NAMALWA (cell line): ENCODE data around the gene C18orf63.
"Not testable (repeated sequence)": the region's sequence is repeated elsewhere in the genome, so short reads cannot be mapped to it uniquely, and the experiment has no call there.

Experiments used
- DNase-seq: peaks from one replicate; pipeline ENCODE4 v3.0.0-alpha.2; 2015; ENCODE audit warnings: low spot score

Gene C18orf63

DNA sequence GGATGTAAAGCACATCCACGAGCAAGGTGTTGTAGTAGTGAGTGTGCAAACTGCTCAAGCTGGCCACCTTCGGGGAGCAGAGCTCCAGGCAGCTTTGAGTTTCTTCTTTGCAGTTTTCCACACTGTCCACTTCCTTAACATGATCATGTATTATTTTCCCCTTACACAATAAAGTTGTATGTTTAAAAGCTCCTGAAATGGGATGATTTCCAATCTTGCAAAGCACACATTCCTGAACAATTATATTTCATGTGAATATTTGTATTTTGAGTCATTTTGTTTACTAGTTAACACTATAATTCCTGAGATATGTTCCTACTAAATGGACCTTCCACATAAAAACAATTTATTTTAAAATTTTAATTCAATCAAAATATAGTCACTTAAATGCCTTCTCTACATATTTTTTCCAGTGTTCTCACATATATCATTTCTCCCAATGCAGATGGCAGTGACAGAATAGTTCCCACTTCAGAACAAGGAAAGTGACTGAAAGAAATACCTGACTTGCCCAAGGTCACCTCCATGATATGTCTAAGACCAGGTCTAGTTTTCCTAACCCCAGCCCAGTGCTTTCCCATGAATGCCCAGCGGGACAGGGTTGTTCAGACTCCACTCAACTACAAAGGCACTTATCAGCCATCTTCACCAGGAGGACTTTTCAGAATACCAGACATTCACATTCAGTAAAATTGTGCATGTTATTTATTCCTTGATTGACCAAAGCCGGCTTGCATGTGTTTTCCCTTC lies 29.4 kb upstream of the C18orf63 start:
- no peak for DNase-seq

DNA sequence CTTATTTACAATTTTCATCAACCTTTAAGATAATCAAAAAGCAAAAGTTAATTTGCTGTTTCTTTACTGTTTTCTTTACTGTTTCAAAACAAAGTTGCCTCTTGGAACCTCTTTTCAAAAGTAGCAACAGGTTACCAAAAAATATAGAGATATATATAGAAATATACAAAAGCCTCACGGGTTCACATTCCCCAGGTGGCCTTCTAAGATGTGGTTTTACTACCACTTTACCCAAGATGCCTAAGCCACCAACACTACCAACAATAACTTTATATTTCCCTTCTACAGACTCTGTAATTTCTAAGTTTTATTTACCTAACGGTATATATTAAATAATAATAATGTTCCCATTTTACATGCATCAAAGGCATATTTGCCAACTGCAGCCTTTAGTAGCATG lies 28.8 kb upstream of the C18orf63 start:
- no peak for DNase-seq

DNA sequence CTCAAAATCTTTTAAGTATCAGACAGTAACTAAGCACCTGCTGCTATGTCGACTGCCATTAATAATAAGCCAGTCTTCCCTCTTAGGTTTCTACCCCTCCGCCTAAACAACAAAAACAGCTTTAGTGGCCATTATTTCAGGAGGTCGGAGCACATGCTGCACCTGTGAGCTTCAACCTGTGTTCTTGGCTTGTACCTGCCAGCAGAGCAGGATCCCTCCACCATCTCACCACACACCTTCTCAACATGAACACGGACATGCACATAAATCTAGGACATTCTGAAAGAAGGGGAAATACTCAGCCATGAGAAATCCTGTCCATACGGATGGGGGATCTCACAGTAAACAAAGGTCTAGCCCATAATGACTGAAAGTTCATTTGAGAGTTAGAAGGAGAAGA lies 27.6 kb upstream of the C18orf63 start:
- no peak for DNase-seq

DNA sequence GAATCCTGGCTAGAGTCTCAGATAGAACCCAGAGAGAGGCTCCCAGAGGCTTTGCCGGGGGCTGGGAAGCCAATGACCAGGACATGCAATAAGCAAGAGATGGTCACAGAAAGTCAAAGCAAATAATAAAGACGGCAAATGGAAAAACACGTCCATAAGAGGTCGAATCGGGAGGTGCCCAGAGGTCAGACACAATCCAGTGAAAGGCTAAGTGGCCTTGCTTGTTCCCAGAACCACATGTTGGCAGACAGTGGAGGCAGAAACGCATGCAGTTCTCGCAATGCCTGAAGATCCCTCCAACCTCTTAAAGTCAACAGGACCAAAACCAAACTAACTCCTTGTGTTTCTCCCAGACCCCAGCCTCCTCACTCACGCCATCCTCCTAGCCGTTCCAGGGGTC lies 26.9 kb upstream of the C18orf63 start:
- DNase-seq: no peak

DNA sequence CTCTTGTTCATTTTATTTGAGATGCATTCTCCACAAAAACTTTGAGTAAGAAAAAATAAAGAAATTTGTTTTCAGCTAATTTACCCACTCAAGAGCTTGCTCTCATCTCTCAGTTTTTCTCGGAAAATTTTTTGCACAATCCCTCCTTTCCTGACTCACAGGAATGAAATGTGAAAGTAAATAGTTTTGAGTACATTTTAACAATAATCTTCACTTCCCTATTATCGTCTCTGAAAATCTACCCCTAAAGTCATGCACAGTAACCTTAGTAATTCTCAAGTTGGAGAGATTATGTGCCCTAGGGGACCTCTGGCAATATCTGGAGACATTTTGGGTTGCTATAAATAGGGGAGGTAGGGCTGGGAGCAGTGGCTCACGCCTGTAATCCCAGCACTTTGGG lies 26.5 kb upstream of the C18orf63 start:
- no peak for DNase-seq

DNA sequence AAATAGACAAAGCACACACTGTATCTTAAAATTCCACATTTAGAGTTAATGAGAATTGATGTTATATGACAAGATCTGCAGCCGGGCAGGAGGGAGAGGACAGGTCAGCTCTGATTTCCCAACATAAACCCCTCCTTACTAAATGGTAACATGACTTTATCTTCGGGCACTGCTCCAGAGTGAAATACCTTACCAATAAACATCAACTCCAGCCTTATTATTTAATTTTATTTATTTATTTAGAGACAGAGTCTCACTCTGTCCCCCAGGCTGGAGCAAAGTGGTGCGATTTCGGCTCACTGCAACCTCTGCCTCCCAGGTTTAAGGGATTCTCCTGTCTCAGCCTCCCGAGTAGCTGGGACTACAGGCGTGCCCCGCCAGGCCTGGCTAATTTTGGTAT lies 25.6 kb upstream of the C18orf63 start:
- DNase-seq: no peak

DNA sequence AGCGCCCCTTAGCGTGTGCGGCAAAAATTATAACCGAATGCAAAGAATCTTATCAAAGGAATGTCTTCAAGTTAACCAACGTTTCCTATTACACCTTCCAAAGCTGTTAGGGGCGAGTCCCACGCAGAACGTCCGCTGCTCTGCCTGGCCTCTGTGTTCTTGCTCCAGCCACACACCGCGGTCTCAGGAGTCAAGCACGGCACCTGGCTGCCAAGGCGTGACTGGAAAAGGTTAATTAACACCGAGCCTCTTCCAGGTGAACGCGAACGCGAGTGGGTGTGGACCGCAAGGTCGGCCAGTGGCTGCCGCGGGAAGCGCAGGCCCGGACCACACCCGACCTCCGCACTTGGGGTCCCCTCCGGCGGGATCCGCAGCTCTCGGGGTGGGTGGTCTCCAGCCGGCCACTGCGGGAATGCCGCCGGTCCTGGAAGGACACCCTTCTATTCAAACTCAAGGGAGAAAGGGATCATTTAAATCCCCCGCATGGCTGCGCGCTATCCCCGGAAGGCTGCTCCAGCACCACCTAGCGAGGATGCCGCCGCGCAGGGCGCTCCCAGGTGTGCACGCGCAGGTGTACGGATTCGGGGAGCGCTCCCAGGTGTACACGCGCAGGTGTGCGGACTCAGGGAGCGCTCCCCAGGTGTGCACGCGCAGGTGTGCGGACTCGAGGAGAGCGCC lies 24.7 kb upstream of the C18orf63 start:
- no peak for DNase-seq

DNA sequence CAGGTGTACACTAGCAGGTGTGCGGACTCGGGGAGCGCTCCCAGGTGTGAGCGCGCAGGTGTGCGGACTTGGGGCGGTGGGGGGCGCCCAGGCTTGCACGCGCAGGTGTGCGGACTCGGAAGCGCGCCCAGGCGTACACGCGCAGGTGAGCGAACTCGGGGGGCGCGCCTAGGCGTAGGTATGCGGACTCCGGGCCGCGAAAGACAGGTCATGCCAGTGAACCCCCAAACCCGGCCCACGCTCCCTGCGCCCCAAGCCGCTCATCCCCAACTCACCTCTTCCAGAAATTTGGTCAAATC lies 24.2 kb upstream of the C18orf63 start:
- DNase-seq: no peak

DNA sequence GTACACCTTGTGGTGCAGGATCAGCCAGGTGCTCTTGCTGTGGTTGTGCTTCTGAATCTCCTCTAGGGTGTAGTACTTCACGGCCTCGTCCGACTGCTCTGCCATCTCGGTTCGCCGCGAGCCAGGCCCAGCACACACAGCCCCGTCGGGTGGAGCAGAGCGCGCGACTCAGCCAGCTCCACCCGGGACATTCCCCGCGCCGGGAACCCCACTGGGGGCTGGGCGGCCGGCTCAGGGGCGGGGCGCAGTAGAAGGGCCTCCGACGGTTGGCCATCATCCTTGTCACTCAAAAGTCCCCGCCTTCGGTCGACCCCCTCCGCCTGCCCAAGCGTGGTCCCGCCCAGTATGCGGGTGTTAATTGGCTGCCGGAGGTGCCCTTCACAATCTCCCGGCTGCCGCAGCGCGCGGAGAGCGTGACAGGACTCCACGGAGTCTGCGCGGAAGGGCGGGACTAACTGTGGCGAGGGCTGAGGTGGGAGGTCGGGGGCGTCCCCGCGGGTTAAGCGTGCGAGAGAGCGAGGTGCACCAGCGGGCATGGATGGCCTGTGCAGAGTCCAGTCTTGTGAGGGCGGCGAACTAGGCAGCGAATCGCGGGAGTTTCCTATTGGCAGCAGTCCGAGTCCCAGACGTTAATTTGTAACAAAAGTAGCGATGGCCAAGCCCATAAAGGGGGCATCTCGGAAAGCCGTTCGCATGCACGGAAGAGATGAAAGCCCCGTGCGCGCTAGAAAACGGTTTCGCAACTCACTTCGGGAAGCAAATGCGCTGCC lies 23.7 kb upstream of the C18orf63 start, which contains the start of gene CYB5A:
CYB5A (minus strand) TSS at position 193 of the 770 bp plus-strand sequence; CDS start at position 105, 88 bp downstream.
- DNase-seq: peak; percentile 97

DNA sequence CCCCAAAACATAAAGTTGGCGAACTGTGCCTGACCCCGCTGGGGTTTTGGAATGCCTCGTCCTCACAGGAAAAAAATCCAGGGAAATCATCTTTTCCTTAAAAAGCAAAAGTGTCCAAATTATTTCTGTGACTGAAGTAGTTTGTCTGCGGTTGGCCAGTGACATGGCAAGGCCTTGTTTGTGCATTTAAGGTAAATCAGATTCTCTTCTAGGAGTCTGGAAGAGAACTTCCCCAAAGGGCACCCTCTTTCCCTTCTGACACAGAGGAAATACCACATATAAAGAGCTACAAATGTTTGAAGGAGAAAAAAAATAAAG lies 23.1 kb upstream of the C18orf63 start:
- DNase-seq: peak; percentile 6

DNA sequence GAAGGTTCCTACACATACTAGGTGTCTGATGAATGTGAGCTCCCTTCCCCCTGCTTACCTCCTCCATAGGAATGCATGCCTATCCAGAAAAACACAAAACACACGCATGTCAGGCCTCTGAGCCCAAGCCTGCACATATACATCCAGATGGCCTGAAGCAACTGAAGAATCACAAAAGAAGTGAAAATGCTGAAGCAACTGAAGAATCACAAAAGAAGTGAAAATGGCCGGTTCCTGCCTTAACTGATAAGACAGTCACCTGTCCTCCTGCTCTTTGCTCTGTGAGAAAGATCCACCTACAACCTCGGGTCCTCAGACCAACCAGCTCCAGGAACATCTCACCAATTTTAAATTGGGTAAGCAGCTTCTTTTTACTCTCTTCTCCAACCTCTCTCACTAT lies 22.7 kb upstream of the C18orf63 start:
- DNase-seq: peak; percentile 6

DNA sequence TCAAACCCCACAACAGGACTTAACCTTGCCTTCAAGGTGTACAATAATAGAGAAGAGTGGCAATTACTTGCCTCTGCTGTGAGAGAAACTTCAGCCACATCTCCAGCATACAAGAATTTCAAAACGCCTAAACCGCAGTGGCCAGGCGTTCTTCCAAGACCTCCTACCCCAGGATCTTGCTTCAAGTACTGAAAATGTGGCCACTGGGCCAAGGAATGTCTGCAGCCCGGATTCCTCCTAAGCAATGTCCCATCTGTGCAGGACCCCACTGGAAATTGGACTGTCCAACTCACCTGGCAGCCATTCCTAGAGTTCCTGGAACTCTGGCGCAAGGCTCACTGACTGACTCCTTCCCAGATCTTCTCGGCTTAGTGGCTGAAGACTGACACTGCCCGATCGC lies 21.1 kb upstream of the C18orf63 start:
- no peak for DNase-seq

DNA sequence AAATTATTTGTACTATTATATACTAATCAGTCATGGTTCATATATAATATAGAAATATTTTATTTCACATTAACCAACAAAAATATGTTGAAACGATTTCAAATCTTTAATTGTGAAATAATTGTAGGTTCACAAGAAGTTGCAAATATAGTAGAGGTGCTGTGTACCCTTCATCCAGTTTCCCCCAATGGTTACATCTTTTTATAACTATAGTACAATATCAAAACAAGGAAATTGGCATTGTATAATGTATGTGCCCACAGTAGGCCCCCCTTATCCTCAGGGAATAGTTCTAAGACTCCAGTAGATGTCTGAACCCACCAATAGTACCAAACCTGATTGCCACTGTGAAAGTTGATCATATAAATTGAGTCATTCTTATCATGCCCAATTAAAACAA lies 16.5 kb upstream of the C18orf63 start:
- no peak for DNase-seq

DNA sequence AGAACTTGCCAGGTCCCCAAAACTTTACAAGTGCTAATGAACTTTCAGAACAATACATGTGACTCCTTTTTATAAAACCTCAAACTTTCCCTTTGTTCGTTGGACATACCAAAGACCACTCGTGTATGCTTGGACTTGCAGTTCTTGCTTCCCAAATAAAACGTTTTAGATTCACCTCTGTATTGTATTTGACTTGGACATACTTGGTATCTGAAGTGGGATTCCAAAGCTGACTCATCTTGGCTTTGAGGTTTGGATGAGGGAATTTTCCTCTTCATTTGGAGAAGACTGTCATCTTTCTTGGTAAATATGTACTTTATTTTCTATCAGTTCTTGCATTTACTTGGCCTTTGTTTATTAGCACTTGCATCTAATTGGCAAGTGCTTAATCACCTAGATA lies 15.9 kb upstream of the C18orf63 start:
- no peak for DNase-seq

DNA sequence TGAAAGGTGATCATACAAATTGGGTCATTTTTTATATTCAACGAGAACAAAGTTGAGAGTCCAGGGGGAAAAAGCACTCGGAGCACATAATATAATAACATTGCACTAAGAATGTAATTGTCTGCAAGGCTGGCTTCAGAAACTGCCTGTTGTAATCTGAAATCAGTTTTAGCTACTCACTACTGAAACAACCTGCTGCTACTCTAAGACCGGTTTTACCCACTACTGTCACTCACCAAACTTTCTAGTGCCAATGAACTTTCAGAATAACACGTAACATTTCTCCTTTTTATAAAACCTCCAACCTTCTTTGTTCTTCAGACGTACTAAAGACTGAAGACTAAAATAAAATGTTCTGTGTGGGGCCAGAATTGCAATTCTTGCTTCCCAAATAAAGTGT lies 12.3 kb upstream of the C18orf63 start:
- DNase-seq: no peak

DNA sequence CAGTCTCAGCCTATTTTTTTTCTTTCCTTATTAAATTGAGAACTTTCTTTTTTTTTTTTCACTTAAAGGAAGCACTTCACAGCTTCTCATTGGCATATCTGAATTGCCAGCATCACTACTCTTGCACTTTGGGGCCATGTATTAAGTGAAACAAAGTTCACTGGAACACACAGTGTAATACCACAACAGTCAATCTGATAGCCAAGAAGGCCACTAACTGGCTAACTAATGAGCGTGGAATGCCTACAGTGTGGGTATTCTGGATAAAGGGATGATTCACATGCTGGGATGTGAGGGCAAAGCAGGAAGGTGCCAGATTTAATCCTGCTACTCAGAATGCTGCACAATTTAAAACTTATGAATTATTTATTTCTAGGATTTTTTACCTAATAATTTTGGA lies 11.7 kb upstream of the C18orf63 start:
- no peak for DNase-seq

DNA sequence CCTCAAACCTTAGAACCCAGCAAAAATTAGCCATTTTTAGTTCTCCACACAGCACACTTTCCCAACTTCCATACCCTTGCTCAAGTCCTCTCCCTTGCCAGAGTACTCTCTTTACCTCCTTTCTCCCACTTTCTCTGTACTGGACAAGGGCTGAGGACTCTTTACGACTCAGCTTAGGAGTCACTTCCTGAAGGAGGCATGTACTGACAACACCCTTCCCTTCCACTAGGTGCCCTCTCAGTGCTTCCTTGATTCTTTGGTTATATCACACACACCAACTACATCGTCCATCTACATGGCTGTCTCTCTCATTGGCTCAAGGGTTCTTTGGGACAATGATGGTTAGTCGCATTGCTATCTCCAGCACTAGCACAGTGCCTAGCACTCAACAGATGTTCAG lies 5.2 kb upstream of the C18orf63 start:
- peak; percentile 55 for DNase-seq

DNA sequence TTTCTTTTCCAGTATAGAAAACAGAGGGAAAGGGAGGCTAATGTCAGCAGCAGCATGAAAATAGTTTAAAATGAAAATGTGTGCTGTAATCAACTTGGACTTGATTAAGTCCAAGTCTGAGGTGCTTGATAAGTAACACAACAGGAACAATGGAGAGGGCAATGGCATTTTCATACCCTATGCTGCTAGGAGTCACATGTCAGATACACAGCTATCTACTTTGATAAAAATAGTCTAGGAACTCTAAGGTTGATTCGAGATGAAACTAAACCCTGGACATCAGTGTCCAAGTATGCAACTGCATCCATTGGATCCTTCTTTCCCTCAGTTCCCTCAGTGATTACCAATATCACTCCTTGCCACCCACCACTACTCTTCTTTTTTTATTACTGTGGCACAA lies 4.6 kb upstream of the C18orf63 start:
- no peak for DNase-seq

DNA sequence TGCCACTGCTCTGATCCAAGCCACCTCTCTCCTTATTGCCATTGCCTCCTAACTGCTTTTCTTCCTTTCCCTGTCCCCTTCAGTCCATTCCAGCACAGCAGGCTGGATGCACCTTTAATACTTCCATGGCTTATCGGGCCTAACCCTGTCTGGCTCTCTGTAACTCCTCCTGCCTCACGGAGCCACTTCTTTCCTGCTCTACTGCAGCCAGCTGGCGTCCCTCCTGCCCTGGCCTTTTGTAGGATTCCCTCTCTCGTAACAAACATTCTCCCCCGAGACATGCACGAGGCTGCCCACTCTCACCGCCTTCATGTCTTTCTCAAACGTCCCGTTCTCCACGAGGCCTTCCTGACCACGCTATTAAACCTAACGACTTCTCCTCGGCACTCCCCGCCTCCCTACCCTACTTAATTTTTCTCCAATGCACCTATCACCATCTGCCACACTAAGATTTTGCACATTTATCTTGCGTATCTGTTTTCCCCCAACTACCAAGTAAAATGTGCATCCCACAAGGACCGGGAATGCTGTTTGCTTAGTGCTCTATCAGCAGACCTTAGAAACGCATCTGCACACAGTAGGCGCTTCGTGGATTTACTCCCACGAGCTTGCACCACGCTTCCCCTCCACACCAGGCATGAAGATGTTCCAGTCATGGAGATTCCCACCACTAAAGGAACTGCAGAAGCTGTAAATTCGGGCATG lies 728 bp upstream of the C18orf63 start:
- DNase-seq: no peak

DNA sequence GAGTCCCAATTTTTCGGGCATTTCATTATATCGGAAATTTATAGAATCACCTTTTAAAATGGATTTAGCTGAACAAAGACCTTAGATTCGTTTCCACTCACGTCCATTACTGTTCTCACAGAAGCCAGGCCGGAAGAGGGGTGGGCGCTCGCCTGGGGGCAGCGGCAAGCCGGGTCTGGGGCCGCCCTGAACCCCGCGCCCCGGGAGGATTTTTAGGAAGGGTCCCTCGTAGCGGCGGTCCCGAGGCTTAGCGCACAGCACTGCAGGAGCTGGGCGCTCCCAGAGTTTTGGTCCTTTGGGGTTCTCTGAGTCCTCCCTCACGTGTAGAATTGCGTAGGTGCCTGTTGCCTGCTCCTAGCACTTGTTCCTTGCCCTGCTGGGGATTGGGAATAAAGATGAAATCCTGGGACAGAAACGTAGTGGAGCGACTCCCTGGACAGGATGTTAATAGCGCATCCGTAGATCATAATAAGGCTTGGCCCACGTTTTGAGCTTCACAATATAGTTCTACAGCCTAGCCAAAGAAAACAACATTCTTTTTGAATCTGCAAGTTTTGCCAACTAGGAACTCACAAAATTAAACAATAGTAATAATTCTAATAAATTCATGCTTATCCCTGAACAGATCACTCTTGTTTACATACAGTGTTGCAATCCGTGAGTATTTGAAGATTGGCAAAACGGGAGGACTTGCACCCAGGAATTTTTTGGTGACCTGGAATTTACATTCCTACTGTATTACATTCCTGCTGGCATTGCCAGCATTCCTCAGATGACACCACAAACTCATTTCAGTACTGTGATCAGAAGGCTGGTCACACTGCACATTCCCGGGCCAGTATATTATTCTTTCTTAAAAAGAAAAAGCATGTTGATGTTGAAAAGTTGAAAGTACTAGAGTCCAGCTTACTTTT lies 875 bp downstream of the C18orf63 start:
- DNase-seq: no peak

DNA sequence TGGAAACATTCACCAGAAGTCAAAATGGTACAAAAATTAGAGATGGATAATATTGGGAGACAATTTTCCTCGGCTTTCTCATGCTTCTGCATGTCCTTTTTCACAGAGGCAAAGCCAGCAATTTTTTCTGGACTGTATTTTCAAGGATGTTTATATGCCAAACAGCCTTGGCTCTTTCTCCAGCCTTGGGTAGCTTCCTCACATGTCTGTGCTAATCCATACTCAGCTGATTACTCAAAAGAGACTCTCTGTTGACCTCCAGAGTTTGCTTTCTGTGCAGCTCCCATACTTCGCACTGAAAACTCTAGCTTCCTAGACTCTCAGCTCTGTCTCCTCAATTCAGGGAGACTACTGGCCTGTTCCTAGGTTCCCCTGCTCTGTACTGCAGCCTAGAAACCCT lies 10.6 kb downstream of the C18orf63 start:
- no peak for DNase-seq

DNA sequence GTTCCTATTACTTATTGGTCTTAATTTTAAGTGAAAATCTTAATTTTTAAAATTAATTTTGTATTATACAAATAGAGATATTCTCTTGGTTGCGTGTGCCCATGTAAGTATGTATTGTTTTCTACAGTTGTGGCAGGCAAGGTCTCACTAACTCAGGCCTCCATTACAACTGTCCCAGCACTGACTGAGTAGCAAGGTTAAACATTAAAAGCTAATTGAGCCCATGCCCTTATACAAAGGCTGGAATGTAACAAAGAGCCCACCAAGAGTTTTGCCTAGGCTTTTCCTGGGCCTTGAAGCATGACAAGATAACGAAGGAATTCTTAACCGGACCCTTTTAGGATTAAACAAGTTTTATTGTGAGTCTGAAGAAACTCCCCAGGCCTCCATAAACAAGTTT lies 11.2 kb downstream of the C18orf63 start:
- not testable (repeated sequence) for DNase-seq
